T-helper 22 cell (primary cell): ENCODE results near the gene SLC6A7.
"Not testable (repeated sequence)": the region's sequence is repeated elsewhere in the genome, so short reads cannot be mapped to it uniquely, and the experiment has no call there.

ENCODE experiments used
- DNase-seq: peaks from one replicate; pipeline ENCODE4 v3.0.0-alpha.2; 2020; ENCODE audit warnings: low read depth

Gene SLC6A7

GRCh38 chr5:150218693-150219035 lies 28.8 kb downstream of the SLC6A7 start:
- no peak for DNase-seq

- DNase-seq, result no peak
Observed at GRCh38 chr5:150219142-150219541, 29.3 kb downstream of the SLC6A7 start.

GRCh38 chr5:150219861-150220260 lies 30.0 kb downstream of the SLC6A7 start:
- DNase-seq, result no peak

- no peak for DNase-seq
Observed at GRCh38 chr5:150221471-150221870, 31.6 kb downstream of the SLC6A7 start.

DNA sequence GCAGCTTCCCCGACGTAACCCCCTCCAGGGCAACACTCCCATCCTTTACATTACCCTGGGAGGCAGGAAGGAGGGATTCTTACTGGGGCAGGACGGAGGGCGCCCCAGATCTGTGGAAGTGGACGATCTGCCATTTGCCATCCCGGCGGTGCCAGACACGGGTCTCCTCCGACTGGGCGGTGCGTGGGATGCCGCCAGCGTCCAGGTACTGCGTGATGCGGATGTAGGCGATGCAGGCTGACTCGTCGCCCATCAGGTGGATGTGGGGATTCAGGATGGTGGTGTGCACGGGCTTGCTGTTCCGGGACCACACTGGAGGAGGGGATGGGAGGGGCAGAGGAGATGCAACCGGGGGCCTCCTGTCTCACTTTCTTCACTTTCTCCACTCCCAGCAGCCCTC lies 33.0 kb downstream of the SLC6A7 start:
- no peak for DNase-seq

GRCh38 chr5:150223474-150223873 lies 33.6 kb downstream of the SLC6A7 start:
- no peak for DNase-seq

DNA sequence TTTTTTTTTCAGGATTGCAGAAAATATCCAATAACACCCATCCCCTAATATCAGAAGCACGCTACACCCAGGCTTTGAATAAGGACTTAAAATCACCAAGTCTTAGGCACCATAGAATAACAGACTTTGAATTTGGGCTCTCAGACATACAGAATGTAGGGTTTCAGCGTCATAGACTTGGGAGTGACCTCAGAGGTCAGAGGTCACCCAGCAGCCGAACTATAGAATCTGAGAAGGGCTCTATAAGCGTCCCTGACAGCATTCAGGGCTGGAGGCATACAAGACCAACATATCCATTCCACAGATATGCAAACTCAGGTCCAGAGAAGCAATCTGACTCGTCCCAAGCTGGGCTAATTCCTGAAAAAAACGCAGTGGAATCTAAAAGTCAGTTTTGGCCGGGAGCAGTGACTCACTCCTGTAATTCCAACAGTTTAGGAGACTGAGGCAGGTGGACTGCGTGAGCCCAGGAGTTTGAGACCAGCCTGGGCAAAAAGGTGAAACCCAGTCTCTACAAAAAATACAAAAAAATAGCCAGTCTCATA lies 34.7 kb downstream of the SLC6A7 start:
- DNase-seq, result no peak

GRCh38 chr5:150227036-150227435 lies 37.2 kb downstream of the SLC6A7 start:
- no peak for DNase-seq

- no peak for DNase-seq
Observed at GRCh38 chr5:150227606-150228273, 37.9 kb downstream of the SLC6A7 start.

- DNase-seq, result no peak
Observed at GRCh38 chr5:150229571-150229970, 39.7 kb downstream of the SLC6A7 start.

- DNase-seq, result no peak
Observed at GRCh38 chr5:150230842-150231241, 41.0 kb downstream of the SLC6A7 start.

DNA sequence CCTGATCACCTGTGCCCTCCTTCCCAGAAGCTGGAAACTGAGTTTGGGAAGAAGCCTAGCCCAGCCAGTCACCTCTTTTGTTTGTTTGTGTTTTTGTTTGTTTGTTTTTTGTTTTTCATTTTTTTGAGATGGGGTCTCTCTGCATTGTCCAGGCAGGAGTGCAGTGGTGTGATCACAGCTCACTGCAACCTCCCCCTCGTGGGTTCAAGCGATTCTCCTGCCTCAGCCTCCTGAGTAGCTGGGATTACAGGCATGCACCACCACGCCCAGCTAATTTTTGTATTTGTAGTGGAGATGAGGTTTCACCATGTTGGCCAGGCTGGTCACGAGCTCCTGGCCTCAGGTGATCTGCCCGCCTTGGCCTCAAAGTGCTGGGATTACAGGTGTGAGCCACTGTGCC lies 43.8 kb downstream of the SLC6A7 start:
- not testable (repeated sequence) for DNase-seq

GRCh38 chr5:150234576-150235499 lies 45.0 kb downstream of the SLC6A7 start:
- DNase-seq, result no peak

DNA sequence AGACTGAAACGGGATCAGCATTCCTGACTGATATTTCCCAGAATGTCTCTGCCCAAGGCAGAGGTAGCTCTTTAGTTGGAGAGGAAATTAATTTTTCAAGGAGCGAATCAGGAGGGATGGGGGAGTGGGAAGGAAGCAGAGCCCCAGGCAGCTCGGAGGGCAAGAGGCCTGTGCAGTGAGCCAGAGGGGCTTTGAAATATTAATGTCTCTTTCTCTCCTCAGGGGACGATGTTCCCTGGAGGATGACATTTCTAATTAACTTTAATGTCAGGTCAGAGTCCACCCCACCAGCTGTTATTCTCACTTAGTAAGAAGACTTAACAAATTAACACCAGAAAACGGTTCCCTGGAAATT lies 45.6 kb downstream of the SLC6A7 start:
- no peak for DNase-seq

- DNase-seq, result no peak
Observed at GRCh38 chr5:150236313-150236712, 46.5 kb downstream of the SLC6A7 start.

GRCh38 chr5:150236981-150237754 lies 47.3 kb downstream of the SLC6A7 start:
- no peak for DNase-seq

DNA sequence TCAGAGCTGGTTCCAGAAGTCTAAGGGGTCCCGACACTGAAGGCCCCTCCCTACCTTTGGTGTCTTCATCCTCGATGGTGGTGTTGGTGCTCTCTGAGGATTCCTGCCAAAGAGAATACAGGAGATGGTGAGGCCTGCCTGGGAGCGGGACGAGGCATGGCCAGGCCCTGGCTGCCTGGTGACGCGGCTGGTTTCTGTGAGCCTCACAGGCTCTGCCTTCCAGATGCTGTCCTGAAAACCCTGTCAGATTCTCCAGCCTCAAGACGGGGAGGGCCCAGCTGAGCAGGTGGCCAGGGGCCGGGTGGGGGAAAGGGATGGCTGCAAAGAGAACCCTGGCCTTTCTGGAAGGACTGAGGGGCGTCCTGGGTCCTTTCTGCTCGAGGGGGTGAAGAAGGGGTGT lies 48.8 kb downstream of the SLC6A7 start:
- DNase-seq, result no peak

DNA sequence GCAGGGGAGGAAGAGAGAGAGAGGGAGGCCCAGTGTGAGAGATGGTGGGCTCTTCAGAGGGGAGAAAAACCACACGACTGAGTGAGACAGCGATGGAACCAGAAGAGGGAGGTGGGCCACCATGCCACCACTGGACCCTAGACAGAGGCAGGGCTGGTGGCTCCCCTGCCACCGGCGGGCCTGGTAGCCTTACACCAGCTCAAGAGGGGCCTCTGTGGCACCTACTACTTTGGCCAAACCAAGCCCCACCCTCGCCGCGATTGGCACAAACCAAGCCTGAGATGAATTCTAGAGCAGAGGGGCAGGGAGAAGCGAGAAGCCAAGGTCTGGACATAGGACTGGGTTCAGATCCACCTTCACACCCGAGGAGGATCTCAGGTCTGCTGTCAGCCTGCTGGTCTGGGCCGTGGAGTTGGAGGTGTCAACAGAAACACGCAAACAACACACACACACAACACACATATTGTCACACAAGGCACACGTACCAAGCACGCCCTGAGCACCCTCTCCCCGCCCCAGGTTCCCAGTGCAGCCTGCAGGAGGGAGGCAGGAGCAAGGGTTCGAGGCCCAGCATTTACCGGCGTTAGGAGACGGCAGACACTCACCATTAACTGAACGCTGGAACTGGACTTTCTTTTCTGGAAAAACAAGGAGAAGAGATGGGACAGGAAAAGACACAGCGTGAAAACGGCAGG lies 49.4 kb downstream of the SLC6A7 start:
- no peak for DNase-seq

- no peak for DNase-seq
Observed at GRCh38 chr5:150239794-150240122, 49.9 kb downstream of the SLC6A7 start.

GRCh38 chr5:150241298-150242160 lies 51.7 kb downstream of the SLC6A7 start:
- no peak for DNase-seq

- DNase-seq, result no peak
Observed at GRCh38 chr5:150242251-150242894, 52.5 kb downstream of the SLC6A7 start.
